H54 (cell line): ENCODE results near the gene AGRN.
"Not testable (repeated sequence)": the region's sequence is repeated elsewhere in the genome, so short reads cannot be mapped to it uniquely, and the experiment has no call there.

Source experiments
- DNase-seq: peaks from one replicate; pipeline ENCODE4 v3.0.0; 2011; ENCODE audit warnings: low spot score, mixed read lengths; ENCODE audit not compliant: insufficient read length
- FAIRE-seq: peaks from 3 replicates; lab custom pipeline; 2011; peaks lifted over from hg19 to GRCh38; lab: Jason Lieb, UNC
- POLR2A ChIP-seq: IDR thresholded peaks from 2 replicates; pipeline ENCODE4 v1.6.1; 2011; ENCODE audit warnings: low read depth, mild to moderate bottlenecking, low read length

The AGRN gene

GRCh38 chr1:1020000-1020404, at the start of gene AGRN:
AGRN (plus strand) TSS chr1:1020120; CDS start chr1:1020173, 53 bp downstream.
- TF ChIP-seq POLR2A = peak; percentile 61
- DNase-seq (no peak), FAIRE-seq (no peak)

- TF ChIP-seq POLR2A = no peak
- DNase-seq (no peak), FAIRE-seq (no peak)
Observed at GRCh38 chr1:970242-970972, 49.5 kb upstream of the AGRN start.

GRCh38 chr1:970973-971730, 48.8 kb upstream of the AGRN start:
- DNase-seq = no peak
- FAIRE-seq = no peak
- TF ChIP-seq POLR2A = no peak

DNA sequence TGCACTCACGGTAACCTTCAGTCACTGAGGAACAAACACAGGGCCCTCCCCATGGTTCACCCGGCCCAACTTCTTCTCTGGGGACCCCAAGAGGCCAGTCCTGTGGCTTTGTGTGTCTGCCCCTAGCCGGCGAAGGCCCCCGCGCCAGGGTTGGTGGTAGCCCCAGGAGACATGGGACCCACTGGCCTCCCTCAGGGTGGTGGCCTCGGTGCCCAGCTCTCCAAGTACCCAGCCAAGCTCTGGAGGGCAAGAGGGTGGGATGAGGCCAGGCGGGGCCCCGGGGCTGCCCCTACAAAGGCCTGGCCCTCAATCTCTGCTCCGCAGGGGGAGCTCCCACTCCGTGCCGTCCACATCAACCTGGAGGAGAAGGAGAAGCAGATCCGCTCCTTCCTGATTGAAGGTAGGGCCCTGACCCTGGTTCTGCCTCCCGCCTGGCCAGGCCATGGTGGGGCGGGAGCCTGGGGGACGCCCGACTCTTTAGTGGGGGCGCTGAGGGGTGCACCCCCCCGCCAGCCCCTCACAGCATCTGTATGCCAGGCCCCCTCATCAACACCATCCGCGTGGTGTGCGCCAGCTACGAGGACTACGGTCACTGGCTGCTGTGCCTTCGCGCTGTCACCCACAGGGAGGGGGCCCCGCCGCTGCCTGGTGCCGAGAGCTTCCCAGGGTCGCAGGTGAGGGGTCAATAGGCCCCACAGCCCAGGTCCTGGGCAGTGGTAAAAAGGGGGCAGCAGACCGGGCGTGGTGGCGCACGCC, 48.0 kb upstream of the AGRN start:
- no peak for FAIRE-seq
- TF ChIP-seq POLR2A = no peak
- DNase-seq = no peak

DNA sequence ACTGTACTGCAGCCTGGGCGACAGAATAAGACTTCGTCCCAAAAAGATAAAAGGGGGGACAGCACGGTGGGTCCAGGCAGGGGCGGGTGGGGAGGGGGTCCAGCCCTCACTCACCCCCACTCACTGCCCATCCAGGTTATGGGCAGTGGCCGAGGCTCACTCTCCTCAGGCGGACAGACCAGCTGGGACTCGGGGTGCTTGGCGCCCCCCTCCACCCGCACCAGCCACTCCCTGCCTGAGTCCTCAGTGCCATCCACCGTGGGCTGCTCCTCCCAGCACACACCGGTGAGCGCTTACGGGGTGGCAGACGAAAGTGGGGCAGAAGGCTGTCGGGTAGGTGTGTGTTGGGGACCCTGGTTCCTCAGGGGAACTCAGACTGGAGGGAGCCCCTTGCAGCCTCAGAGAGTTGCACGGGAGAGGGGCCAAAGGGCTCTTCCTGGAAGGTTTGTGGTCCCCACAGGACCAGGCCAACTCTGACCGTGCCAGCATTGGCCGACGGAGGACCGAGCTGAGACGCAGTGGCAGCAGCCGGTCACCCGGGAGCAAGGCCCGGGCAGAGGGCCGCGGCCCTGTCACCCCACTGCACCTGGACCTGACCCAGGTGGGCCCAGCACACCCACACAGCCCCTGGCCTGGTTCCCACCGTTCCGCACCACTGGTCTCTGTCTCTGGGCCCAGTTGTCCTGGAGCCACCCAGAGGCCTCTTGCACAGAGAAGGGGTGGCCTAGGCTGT, 47.0 kb upstream of the AGRN start:
- FAIRE-seq = no peak
- no peak for TF ChIP-seq POLR2A
- no peak for DNase-seq

DNA sequence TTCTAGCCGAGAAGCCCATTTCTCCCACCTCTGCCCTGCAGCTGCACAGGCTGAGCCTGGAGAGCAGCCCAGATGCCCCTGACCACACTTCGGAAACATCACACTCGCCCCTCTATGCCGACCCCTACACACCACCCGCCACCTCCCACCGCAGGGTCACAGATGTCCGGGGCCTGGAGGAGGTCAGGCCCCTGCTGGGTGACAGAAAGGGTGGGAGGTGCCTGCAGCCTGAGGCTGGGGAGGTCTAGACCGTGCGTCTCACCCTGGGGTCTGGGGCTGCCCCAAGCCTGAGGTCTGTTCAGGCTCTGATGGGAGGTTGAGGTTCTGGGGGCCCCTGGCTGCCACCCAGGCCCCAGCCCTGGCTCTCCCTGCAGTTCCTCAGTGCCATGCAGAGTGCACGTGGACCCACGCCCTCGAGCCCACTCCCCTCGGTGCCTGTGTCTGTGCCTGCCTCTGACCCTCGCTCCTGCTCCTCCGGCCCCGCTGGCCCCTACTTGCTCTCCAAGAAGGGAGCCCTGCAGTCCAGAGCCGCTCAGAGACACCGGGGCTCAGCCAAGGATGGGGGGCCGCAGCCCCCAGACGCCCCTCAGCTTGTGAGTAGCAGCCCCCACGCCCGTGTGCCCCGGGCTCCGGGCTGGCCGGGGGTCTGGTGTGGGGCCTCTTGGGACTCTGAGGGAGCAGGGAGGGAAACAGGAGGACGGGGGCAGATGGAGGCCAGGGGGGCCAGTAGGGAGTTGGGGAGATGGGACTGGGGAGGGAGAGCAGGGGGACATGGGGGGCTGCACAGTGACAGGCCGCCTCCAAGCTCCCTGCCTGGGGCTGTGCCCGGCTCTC, 46.2 kb upstream of the AGRN start:
- no peak for DNase-seq
- no peak for FAIRE-seq
- TF ChIP-seq POLR2A = no peak

DNA sequence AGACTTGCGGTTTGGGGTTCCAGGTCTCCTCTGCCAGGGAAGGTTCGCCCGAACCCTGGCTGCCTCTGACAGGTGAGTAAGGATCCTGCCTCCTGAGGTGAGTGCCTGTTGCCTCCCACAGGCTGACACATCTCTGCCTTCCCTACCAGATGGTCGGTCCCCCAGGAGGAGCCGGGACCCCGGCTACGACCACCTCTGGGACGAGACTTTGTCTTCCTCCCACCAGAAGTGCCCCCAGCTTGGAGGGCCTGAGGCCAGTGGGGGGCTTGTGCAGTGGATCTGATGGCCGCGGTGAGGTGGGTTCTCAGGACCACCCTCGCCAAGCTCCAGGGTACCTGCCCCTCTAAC, 45.7 kb upstream of the AGRN start:
- TF ChIP-seq POLR2A = no peak
- DNase-seq (no peak), FAIRE-seq (no peak)

DNA sequence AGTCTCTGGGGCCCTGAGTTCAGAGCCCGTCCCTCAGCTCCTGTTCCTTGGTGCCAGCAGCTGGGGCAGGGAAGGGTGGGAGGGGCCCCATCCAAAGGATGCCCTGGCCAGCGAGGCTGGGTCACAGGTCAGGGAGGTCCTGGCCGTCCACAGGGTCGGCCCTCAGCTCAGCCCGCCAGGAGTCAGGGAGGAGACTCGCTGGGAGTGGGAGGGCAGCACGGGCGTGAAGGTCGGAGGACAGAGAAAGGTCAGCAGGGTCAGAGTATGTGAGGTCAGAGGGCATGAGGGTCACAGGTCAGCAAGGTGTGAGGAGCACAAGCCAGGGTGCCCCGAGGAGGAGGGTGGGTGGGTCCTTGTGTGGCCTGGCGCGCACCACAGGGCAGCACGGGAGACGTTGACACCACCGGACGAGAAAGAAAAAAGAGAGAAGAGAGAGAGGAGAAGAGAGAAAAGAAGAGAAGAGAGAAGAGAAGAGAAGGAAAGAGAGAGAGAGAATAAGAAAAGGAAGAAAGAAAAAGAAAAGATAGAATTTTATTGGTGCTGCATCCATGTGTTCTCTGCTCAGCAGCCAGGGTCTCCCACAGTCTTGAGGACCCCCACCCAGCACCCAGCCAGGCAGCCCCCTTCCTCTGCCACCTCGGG, 45.1 kb upstream of the AGRN start:
- no peak for TF ChIP-seq POLR2A
- DNase-seq (no peak), FAIRE-seq (no peak)

- no peak for DNase-seq
- no peak for FAIRE-seq
- TF ChIP-seq POLR2A = no peak
Observed at GRCh38 chr1:975365-975764, 44.6 kb upstream of the AGRN start.

GRCh38 chr1:975896-976683, 43.8 kb upstream of the AGRN start:
- FAIRE-seq (no peak), DNase-seq (peak; percentile 72)
- TF ChIP-seq POLR2A = no peak

GRCh38 chr1:976791-977190, 43.1 kb upstream of the AGRN start:
- not testable (repeated sequence) for FAIRE-seq

More at GRCh38 chr1:976791-977190, 43.1 kb upstream of the AGRN start:
- not testable (repeated sequence) for DNase-seq
